ENCODE results near the gene AFG1L. TPM values are rescaled to one million over a fixed set of nuclear protein-coding genes. Genes with fewer than 3 reads are reported as not detected.

The AFG1L gene
- total and polyA plus RNA-seq, 11 donors = 1.9 to 16.6 (median 10.9) TPM

DNA sequence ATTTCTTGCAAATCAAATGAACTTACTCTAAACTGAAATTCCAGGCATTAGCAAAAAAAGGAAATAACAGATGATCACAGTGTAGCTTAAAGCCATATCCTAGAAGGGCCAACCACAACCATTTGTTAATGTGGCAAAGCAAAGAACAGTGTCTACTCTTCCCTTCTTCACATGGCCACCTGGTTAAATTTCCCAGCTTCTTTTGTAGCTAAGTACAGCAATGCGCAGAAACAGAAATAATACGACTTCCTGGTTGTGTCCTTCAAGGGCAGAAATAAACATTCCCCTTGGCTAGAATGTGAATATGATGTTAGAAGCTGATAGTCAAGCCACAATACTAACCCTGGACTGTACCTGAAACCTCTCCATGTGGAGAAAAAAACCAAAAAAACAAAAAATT lies 43.6 kb upstream of the AFG1L start:
- Histone ChIP-seq H3K36me3 (peaks cover 0 to 7% (median 0%) of the 10 kb centered on the region in 9 donors), H3K27ac (no peak overlapping the region), H3K4me3 (no peak overlapping the region), H3K9me3 (no peaks in the 10 kb centered on the region), H3K27me3 (no peaks in the 10 kb centered on the region), H3K4me1 (peaks cover 0 to 73% (median 37%) of the 10 kb centered on the region in 12 donors)
- intact Hi-C loops (cut with DNase I) = loop anchor here in 2 of 10 donors (10.0 kb wide), 2 partner anchors 136 to 244 kb away; no protein-coding TSS in a partner anchor
- no peak for ATAC-seq
- no peak for DNase-seq
- TF ChIP-seq, protein P1, sequence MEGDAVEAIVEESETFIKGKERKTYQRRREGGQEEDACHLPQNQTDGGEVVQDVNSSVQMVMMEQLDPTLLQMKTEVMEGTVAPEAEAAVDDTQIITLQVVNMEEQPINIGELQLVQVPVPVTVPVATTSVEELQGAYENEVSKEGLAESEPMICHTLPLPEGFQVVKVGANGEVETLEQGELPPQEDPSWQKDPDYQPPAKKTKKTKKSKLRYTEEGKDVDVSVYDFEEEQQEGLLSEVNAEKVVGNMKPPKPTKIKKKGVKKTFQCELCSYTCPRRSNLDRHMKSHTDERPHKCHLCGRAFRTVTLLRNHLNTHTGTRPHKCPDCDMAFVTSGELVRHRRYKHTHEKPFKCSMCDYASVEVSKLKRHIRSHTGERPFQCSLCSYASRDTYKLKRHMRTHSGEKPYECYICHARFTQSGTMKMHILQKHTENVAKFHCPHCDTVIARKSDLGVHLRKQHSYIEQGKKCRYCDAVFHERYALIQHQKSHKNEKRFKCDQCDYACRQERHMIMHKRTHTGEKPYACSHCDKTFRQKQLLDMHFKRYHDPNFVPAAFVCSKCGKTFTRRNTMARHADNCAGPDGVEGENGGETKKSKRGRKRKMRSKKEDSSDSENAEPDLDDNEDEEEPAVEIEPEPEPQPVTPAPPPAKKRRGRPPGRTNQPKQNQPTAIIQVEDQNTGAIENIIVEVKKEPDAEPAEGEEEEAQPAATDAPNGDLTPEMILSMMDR (IDR thresholded peaks at IDR 0.05) = no peak
- no peak for TF ChIP-seq POLR2A (IDR thresholded peaks at IDR 0.05)
- WGBS, 4 donors = 69 to 77% (median 72%) methylated on average over 2 of the region's 2 CpGs

GRCh38 chr6:108252055-108252454 lies 42.8 kb upstream of the AFG1L start:
- no peak for ATAC-seq
- no peak for DNase-seq
- H3K27ac ChIP-seq = no peak overlapping the region
- WGBS, 4 donors = 74 to 78% (median 76%) methylated on average over 5 of the region's 5 CpGs
- H3K27me3 ChIP-seq = no peaks in the 10 kb centered on the region
- no peak for TF ChIP-seq POLR2A (IDR thresholded peaks at IDR 0.05)
- TF ChIP-seq, protein P1 (IDR thresholded peaks at IDR 0.05) = no peak
- peaks cover 0 to 7% (median 0%) of the 10 kb centered on the region in 9 donors for H3K36me3 ChIP-seq
- no peak overlapping the region for H3K4me3 ChIP-seq
- intact Hi-C loops (cut with DNase I) = loop anchor here in 2 of 10 donors (10.0 kb wide), 2 partner anchors 137 to 243 kb away; no protein-coding TSS in a partner anchor
- H3K4me1 ChIP-seq = peaks cover 0 to 80% (median 41%) of the 10 kb centered on the region in 12 donors
- H3K9me3 ChIP-seq = no peaks in the 10 kb centered on the region

GRCh38 chr6:108253241-108253640 lies 41.6 kb upstream of the AFG1L start:
- peaks cover 0 to 88% (median 49%) of the 10 kb centered on the region in 12 donors for H3K4me1 ChIP-seq
- intact Hi-C loops (cut with DNase I) = loop anchor here in 2 of 10 donors (10.0 kb wide), 2 partner anchors 138 to 242 kb away; no protein-coding TSS in a partner anchor

More at GRCh38 chr6:108253241-108253640, 41.6 kb upstream of the AFG1L start:
- Histone ChIP-seq H3K27me3 (no peaks in the 10 kb centered on the region), H3K36me3 (peaks cover 0 to 7% (median 0%) of the 10 kb centered on the region in 9 donors), H3K4me3 (no peak overlapping the region), H3K9me3 (no peaks in the 10 kb centered on the region), H3K27ac (no peak overlapping the region)
- TF ChIP-seq, protein P1 (IDR thresholded peaks at IDR 0.05) = no peak
- no peak for TF ChIP-seq POLR2A (IDR thresholded peaks at IDR 0.05)
- ATAC-seq (no peak), DNase-seq (no peak)
- 95 to 100% (median 99%) methylated on average over 1 of the region's 1 CpG for WGBS, 4 donors

Measured in heart left ventricle (tissue), 16 donors.